ENCODE measurements around the gene VEZF1.

Gene VEZF1

GRCh38 chr17:57995076-57995956 lies 7.3 kb upstream of the VEZF1 start:
- FAIRE-seq (peak; percentile 66), DNase-seq (ENCODE audit: insufficient read length) (no peak)
- TF ChIP-seq POLR2AphosphoS5 (IDR thresholded peaks at IDR 0.05; ENCODE audit: low read depth, low read length): peak; percentile 77; the same call in 1 of the 2 replicates
- no peak for TF ChIP-seq TAF1 (IDR thresholded peaks at IDR 0.05; ENCODE audit: borderline replicate concordance, low read depth, low read length)
- TF ChIP-seq POLR2A (IDR thresholded peaks at IDR 0.05; ENCODE audit: low read depth, low read length): peak; percentile 63

GRCh38 chr17:57994436-57994835 lies 6.4 kb upstream of the VEZF1 start:
- FAIRE-seq (no peak), DNase-seq (ENCODE audit: insufficient read length) (no peak)
- TF ChIP-seq TAF1 (IDR thresholded peaks at IDR 0.05; ENCODE audit: borderline replicate concordance, low read depth, low read length): no peak
- TF ChIP-seq POLR2AphosphoS5 (IDR thresholded peaks at IDR 0.05; ENCODE audit: low read depth, low read length): no peak
- no peak for TF ChIP-seq POLR2A (IDR thresholded peaks at IDR 0.05; ENCODE audit: low read depth, low read length)

GRCh38 chr17:57993471-57994365 lies 5.7 kb upstream of the VEZF1 start:
- peak; percentile 14 for FAIRE-seq
- no peak for DNase-seq (ENCODE audit: insufficient read length)
- TF ChIP-seq POLR2AphosphoS5 (IDR thresholded peaks at IDR 0.05; ENCODE audit: low read depth, low read length) (peak; percentile 25), POLR2A (IDR thresholded peaks at IDR 0.05; ENCODE audit: low read depth, low read length) (peak; percentile 61; the same call in 1 of the 2 replicates), TAF1 (IDR thresholded peaks at IDR 0.05; ENCODE audit: borderline replicate concordance, low read depth, low read length) (no peak)

- no peak for DNase-seq (ENCODE audit: insufficient read length)
- no peak for FAIRE-seq
- TF ChIP-seq POLR2A (IDR thresholded peaks at IDR 0.05; ENCODE audit: low read depth, low read length) (no peak; the same call in 1 of the 2 replicates), POLR2AphosphoS5 (IDR thresholded peaks at IDR 0.05; ENCODE audit: low read depth, low read length) (no peak), TAF1 (IDR thresholded peaks at IDR 0.05; ENCODE audit: borderline replicate concordance, low read depth, low read length) (no peak)
These were observed 3.5 kb upstream of the VEZF1 start for GRCh38 chr17:57991537-57991936.

GRCh38 chr17:57990037-57990436 lies 2.0 kb upstream of the VEZF1 start:
- FAIRE-seq (no peak), DNase-seq (ENCODE audit: insufficient read length) (no peak)
- TF ChIP-seq TAF1 (IDR thresholded peaks at IDR 0.05; ENCODE audit: borderline replicate concordance, low read depth, low read length): no peak
- TF ChIP-seq POLR2A (IDR thresholded peaks at IDR 0.05; ENCODE audit: low read depth, low read length): no peak
- no peak for TF ChIP-seq POLR2AphosphoS5 (IDR thresholded peaks at IDR 0.05; ENCODE audit: low read depth, low read length)

GRCh38 chr17:57988301-57989250 lies 522 bp upstream of the VEZF1 start:
- DNase-seq (ENCODE audit: insufficient read length) (peak; percentile 87), FAIRE-seq (peak; percentile 69)
- TF ChIP-seq TAF1 (IDR thresholded peaks at IDR 0.05; ENCODE audit: borderline replicate concordance, low read depth, low read length): peak; percentile 36; the same call in 1 of the 2 replicates
- peak; percentile 93 for TF ChIP-seq POLR2A (IDR thresholded peaks at IDR 0.05; ENCODE audit: low read depth, low read length)
- TF ChIP-seq POLR2AphosphoS5 (IDR thresholded peaks at IDR 0.05; ENCODE audit: low read depth, low read length): peak; percentile 94

- TF ChIP-seq POLR2A (IDR thresholded peaks at IDR 0.05; ENCODE audit: low read depth, low read length) (no peak), TAF1 (IDR thresholded peaks at IDR 0.05; ENCODE audit: borderline replicate concordance, low read depth, low read length) (no peak), POLR2AphosphoS5 (IDR thresholded peaks at IDR 0.05; ENCODE audit: low read depth, low read length) (no peak)
- FAIRE-seq (peak; percentile 5), DNase-seq (ENCODE audit: insufficient read length) (no peak)
These were observed 1.0 kb downstream of the VEZF1 start for GRCh38 chr17:57986841-57987580.

GRCh38 chr17:57985675-57985974 lies 2.4 kb downstream of the VEZF1 start:
- DNase-seq (ENCODE audit: insufficient read length) (no peak), FAIRE-seq (no peak)
- TF ChIP-seq POLR2AphosphoS5 (IDR thresholded peaks at IDR 0.05; ENCODE audit: low read depth, low read length): no peak
- no peak for TF ChIP-seq TAF1 (IDR thresholded peaks at IDR 0.05; ENCODE audit: borderline replicate concordance, low read depth, low read length)
- no peak for TF ChIP-seq POLR2A (IDR thresholded peaks at IDR 0.05; ENCODE audit: low read depth, low read length)

- DNase-seq (ENCODE audit: insufficient read length): no peak
- no peak for TF ChIP-seq POLR2A (IDR thresholded peaks at IDR 0.05; ENCODE audit: low read depth, low read length)
- no peak for TF ChIP-seq POLR2AphosphoS5 (IDR thresholded peaks at IDR 0.05; ENCODE audit: low read depth, low read length)
- no peak for TF ChIP-seq TAF1 (IDR thresholded peaks at IDR 0.05; ENCODE audit: borderline replicate concordance, low read depth, low read length)
- no peak for FAIRE-seq
These were observed 2.9 kb downstream of the VEZF1 start for GRCh38 chr17:57984936-57985674.
